Tibial artery (tissue), 4 donors: ENCODE results near the gene PDHB.

Experiments used
- DNase-seq, 2 donors: peaks; one replicate each; pipeline ENCODE4 v3.0.0-alpha.2; 2019
- H3K27ac ChIP-seq, 2 donors: fragments of 200-600 bp; sonication (generic) in 1 of 2; 1 replicate in 1 of 2; 2 replicates in 1 of 2; pipeline ENCODE4 v1.5.1; 2018 to 2019; ENCODE audit warnings: mild to moderate bottlenecking in 1 of 2
- H3K27me3 ChIP-seq, 2 donors: fragments of 200-600 bp; sonication (generic) in 1 of 2; one replicate each; pipeline versions ENCODE4 v1.5.1 to v1.6.0; 2016 to 2019
- H3K36me3 ChIP-seq, 3 donors: fragments of 200-600 bp; sonication (generic) in 2 of 3; one replicate each; pipeline ENCODE4 v1.5.1; 2016 to 2019; ENCODE audit warnings: mild to moderate bottlenecking in 2 of 3
- H3K4me1 ChIP-seq, 4 donors: fragments of 200-600 bp; sonication (generic) in 2 of 4; 1 replicate in 3 of 4; 2 replicates in 1 of 4; pipeline ENCODE4 v1.5.1; 2016 to 2019
- H3K4me3 ChIP-seq, 2 donors: fragments of 200-600 bp; sonication (generic) in 1 of 2; 1 replicate in 1 of 2; 2 replicates in 1 of 2; pipeline ENCODE4 v1.5.1; 2018 to 2019; ENCODE audit warnings: mild to moderate bottlenecking in 2 of 2
- H3K9me3 ChIP-seq, 3 donors: fragments of 200-600 bp; sonication (generic) in 1 of 3; one replicate each; pipeline ENCODE4 v1.5.1; 2016 to 2019
- CTCF ChIP-seq, 2 experiments: fragments of 200-600 bp in 1 of 2; fragments of 450-650 bp in 1 of 2; IDR thresholded peaks; one replicate each; pipeline ENCODE4 v1.5.1; 2017 to 2019; ENCODE audit warnings: antibody characterized with exemption in 2 of 2, mild to moderate bottlenecking in 1 of 2, moderate library complexity in 1 of 2
- intact Hi-C: fragments of 100-400 bp; cut with DNase I; formaldehyde crosslinking; loops from one replicate; pipeline ENCODE4 v1.15.0; 2023; ENCODE audit warnings: low total_unique reads

PDHB gene

GRCh38 chr3:58425782-58426181, 7.8 kb downstream of the PDHB start:
- intact Hi-C loops = no loop called here
- H3K4me3 ChIP-seq = no peak overlapping the region
- no peak for DNase-seq
- peaks cover 62 to 100% (median 96%) of the 10 kb centered on the region in 3 donors for H3K36me3 ChIP-seq
- H3K27ac ChIP-seq = no peak overlapping the region
- peaks cover 0 to 2% (median 0%) of the 10 kb centered on the region in 4 donors for H3K4me1 ChIP-seq
- H3K27me3 ChIP-seq = no peaks in the 10 kb centered on the region
- TF ChIP-seq CTCF (IDR thresholded peaks at IDR 0.05) = no peak
- H3K9me3 ChIP-seq = no peaks in the 10 kb centered on the region

GRCh38 chr3:58424613-58425012, 9.0 kb downstream of the PDHB start:
- H3K27me3 ChIP-seq = no peaks in the 10 kb centered on the region
- H3K4me1 ChIP-seq = peaks cover 0 to 9% (median 2%) of the 10 kb centered on the region in 4 donors
- DNase-seq = no peak
- no peak overlapping the region for H3K27ac ChIP-seq
- H3K36me3 ChIP-seq = peaks cover 50 to 88% (median 87%) of the 10 kb centered on the region in 3 donors
- no peaks in the 10 kb centered on the region for H3K9me3 ChIP-seq
- H3K4me3 ChIP-seq = no peak overlapping the region
- no peak for TF ChIP-seq CTCF (IDR thresholded peaks at IDR 0.05)
- intact Hi-C loops = no loop called here

- Histone ChIP-seq H3K4me1 (peaks cover 0 to 12% (median 4%) of the 10 kb centered on the region in 4 donors), H3K36me3 (peaks cover 32 to 70% (median 69%) of the 10 kb centered on the region in 3 donors), H3K9me3 (no peaks in the 10 kb centered on the region), H3K27me3 (no peaks in the 10 kb centered on the region), H3K27ac (no peak overlapping the region), H3K4me3 (no peak overlapping the region)
- DNase-seq = no peak
- peak; percentile 7 to 12 for TF ChIP-seq CTCF (IDR thresholded peaks at IDR 0.05)
- intact Hi-C loops = no loop called here
These were observed 10.8 kb downstream of the PDHB start for GRCh38 chr3:58422756-58423325.

GRCh38 chr3:58421004-58421403, 12.6 kb downstream of the PDHB start:
- H3K36me3 ChIP-seq = peaks cover 15 to 60% (median 51%) of the 10 kb centered on the region in 3 donors
- DNase-seq = no peak
- H3K4me1 ChIP-seq = peaks cover 0 to 12% (median 4%) of the 10 kb centered on the region in 4 donors
- no peak for TF ChIP-seq CTCF (IDR thresholded peaks at IDR 0.05)
- H3K27me3 ChIP-seq = no peaks in the 10 kb centered on the region
- H3K27ac ChIP-seq = peak overlapping the region in 1 of 2 donors; percentile 68
- intact Hi-C loops = no loop called here
- no peak overlapping the region for H3K4me3 ChIP-seq
- H3K9me3 ChIP-seq = no peaks in the 10 kb centered on the region

- peak; percentile 52 to 80 for DNase-seq
- H3K27me3 ChIP-seq = no peaks in the 10 kb centered on the region
- intact Hi-C loops = no loop called here
- TF ChIP-seq CTCF (IDR thresholded peaks at IDR 0.05) = peak in 1 of 2 experiments; percentile 9
- H3K9me3 ChIP-seq = no peaks in the 10 kb centered on the region
- peak overlapping the region; percentile 65 to 68 for H3K27ac ChIP-seq
- peaks cover 0 to 12% (median 4%) of the 10 kb centered on the region in 4 donors for H3K4me1 ChIP-seq
- no peak overlapping the region for H3K4me3 ChIP-seq
- peaks cover 12 to 50% (median 40%) of the 10 kb centered on the region in 3 donors for H3K36me3 ChIP-seq
These were observed 13.7 kb downstream of the PDHB start for GRCh38 chr3:58419780-58420507.
